ENCODE data around the gene OPHN1.

DNA sequence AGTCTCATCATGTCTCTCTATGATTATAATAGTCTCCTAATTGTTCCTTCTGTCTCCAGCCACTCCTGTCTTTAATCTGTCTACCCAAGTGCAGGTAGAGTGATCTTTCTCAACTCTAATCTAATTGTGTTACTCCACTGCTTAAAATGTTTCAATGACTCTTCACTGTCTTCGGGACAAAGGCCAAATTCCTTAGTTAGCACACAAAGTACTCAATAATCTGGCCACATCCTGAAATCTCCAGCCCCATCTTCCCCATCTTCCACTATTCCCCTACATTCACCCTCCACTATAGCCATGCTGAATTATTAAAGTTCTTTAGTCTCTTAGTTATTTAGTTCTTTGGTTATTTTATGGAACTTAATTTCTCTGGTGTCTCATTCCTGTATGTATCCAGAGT, 353.3 kb downstream of the OPHN1 start:
- TF ChIP-seq, protein P1, sequence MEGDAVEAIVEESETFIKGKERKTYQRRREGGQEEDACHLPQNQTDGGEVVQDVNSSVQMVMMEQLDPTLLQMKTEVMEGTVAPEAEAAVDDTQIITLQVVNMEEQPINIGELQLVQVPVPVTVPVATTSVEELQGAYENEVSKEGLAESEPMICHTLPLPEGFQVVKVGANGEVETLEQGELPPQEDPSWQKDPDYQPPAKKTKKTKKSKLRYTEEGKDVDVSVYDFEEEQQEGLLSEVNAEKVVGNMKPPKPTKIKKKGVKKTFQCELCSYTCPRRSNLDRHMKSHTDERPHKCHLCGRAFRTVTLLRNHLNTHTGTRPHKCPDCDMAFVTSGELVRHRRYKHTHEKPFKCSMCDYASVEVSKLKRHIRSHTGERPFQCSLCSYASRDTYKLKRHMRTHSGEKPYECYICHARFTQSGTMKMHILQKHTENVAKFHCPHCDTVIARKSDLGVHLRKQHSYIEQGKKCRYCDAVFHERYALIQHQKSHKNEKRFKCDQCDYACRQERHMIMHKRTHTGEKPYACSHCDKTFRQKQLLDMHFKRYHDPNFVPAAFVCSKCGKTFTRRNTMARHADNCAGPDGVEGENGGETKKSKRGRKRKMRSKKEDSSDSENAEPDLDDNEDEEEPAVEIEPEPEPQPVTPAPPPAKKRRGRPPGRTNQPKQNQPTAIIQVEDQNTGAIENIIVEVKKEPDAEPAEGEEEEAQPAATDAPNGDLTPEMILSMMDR (IDR thresholded peaks at IDR 0.05; ENCODE audit: low read length) = no peak
- TF ChIP-seq EZH2 (optimal IDR thresholded peaks at IDR 0.05; ENCODE audit: low read depth, low read length) (no peak), EZH2phosphoT487 (IDR thresholded peaks at IDR 0.05; ENCODE audit: low read length) (no peak)

Measured in MM.1S (cell line).